ENCODE measurements around the gene TCF19.
"Not testable (repeated sequence)": the region's sequence is repeated elsewhere in the genome, so short reads cannot be mapped to it uniquely, and the experiment has no call there.

Gene TCF19

GRCh38 chr6:31163922-31164321, 5.5 kb downstream of the TCF19 start:
- no peak for DNase-seq

GRCh38 chr6:31164475-31165063, 6.2 kb downstream of the TCF19 start:
- not testable (repeated sequence) for DNase-seq

- DNase-seq, result not testable (repeated sequence)
Measured at GRCh38 chr6:31165064-31165832, 6.9 kb downstream of the TCF19 start.

DNA sequence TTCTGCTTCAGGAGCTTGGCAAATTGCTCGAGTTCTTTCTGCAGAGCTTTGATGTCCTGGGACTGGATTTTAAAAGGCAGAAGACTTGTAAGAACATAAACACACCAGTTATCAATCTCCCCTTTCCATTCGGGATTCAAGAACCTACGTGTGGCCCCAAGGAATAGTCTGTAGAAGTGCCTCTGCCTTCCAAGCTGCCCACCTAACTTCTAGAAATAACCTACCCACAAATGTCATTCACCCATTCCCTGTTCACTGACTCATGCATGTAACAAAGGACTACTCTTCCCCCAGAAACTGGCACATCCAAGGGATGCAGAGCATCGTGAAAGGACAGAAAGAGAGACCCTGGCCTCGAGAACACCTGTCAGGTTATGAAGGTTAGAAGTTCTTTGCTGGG, 7.6 kb downstream of the TCF19 start:
- no peak for DNase-seq

DNA sequence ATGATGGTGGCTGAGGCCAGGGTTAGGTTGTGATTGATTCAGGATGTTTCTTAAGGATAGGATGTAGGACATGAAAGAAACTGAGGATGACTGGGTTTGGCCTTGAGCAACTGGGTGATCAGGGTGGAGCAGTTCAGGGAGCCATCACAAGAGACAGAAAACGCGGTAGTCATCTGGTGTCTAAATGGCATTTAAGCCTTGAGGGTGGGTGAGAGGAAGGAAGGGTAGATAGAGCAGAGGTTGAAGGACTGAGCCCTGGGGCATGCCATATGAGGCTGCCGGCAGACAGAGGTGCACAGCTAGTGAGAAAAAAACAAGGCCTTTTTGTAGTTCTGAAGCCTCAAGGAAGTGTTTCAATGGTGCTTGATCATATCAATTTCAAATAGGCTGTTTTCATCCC, 10.2 kb downstream of the TCF19 start:
- DNase-seq, result no peak

DNA sequence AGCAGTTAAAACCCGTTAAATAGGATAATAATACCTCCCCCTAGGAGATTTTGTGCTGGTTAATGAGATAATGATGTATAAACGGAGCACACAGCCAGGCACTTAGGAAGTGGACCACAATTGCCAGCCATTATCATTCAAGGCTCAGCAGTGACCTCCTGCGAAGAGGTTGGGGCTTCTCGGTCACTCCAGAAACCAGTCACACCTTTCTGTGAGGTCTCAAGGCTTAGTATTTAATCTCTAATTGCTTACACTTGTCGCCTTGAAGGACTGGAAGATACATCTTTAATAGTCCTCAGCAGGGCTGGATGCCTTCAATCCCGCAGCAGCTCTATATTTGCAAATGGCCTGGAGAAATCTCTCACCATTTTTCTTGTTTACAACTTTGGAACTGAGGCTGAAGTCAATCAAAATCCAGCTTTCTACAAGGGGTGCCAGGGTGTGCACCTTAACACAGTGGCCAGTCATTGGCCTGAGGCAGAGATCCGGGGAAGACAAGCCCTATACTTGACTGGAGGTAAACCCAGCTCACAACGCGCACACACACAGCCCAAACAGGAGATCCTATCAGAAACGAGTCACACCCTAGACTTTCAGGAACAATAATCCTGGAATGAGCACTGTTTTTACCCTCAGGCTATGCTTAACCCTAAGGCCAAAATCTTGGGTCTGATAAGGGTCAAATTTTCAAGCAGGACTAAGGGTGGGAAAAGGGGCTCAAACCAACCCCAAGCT, 10.9 kb downstream of the TCF19 start:
- DNase-seq, result no peak

GRCh38 chr6:31169858-31170599, 11.6 kb downstream of the TCF19 start:
- DNase-seq, result not testable (repeated sequence)

- no peak for DNase-seq
Measured at GRCh38 chr6:31170600-31170881, 12.2 kb downstream of the TCF19 start, which contains the start of gene POU5F1. Gene POU5F1, minus strand, starts transcription at chr6:31170682. Its CDS starts 62 bp downstream, at chr6:31170620.

- DNase-seq, result no peak
Measured at GRCh38 chr6:31170987-31171671, 12.7 kb downstream of the TCF19 start.

- no peak for DNase-seq
Measured at GRCh38 chr6:31171931-31172905, 13.8 kb downstream of the TCF19 start.

- no peak for DNase-seq
Measured at GRCh38 chr6:31172973-31173384, 14.6 kb downstream of the TCF19 start.

GRCh38 chr6:31173406-31173805, 15.0 kb downstream of the TCF19 start:
- no peak for DNase-seq

DNA sequence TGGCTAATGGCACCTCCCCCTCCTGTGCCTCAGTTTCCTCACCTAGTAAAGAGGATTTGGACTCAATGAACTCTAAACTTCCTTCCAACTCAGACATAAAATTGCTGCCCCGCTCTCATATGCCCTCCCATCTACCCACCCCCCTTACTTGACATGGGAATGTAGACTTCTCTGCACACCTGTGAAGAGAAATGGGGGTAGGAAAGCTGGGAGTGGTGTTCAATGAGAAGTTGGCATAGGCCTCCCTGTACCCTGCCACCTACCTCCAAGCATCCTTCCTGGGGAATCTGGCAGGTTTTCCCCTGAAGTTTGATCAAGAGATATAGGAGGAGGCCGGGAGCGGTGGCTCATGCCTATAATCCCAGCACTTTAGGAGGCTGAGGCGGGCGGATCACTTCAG, 16.0 kb downstream of the TCF19 start:
- DNase-seq, result no peak

DNA sequence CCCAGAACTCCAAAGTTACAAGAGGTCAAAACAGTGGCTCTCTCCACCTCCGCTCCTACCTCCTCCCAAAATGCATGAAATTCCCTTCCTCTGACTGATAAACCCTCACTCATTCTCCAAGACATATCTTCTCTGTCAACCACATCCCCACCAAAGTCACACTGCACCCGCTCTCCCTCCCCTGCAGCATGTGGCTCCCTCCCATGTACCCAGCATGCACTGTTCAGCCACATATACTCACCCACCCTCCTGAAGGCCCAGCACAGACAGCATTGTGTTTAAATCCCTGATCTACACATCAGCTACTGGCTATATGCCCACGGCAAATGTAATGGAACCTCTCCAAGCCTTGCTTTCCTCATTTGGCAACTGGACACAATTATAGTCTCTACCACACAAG, 17.6 kb downstream of the TCF19 start:
- no peak for DNase-seq

DNA sequence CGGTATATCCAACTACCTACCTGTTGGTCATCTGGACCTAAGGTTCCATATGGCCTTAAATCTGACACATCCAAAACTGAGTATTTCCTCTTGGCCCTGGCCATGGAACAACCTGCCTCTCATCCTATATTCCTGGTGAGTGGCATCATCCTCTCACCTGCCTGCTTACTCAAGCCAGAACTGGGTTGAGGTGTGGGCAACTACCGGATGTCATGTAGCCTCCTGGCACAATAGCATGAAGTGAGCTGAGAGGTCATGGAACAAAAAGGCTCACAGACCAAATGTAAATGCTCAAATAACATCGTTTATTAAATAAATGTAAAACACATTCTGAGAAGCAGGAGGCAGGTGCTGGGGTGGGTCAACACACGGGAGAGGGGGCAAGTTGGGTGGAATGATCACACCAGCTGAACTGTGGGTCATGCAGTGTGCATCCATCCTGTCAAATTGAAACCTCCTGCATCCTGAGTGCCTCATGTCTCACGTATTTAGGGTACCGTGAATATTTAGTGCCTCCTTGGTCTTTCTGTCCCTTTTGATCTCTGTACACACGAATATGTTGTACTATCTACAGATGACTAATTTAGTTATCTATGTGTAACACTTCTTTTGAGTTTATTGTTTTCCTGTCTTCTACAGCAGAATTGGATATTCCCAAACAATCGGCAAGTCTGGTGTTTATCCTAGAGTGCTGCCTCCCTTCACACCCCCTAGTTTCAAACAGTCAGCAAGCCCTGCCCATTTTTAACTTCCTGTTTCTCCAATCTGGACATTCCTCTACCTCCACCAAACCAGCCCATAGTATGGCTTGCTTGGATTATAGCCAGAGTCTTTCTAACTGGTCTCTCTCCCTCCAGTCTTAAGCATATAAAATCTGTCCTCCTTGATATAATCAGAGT, 20.0 kb downstream of the TCF19 start:
- DNase-seq, result no peak

DNA sequence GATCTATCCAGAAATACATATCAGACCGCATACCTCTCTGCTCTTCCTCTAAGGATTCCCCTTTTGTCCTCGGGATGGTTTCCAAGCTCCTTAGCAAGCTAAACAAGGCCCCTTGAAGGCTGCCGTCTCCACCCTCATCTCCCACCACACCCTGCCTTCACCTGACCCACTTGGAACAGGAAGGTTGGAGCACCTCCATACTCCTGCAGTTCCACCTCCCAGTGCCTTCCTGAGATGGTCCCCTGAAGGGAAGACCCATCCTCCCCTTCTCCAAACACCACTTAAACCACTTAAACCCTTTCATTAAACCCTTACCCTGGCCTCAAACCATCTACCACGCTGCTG, 20.6 kb downstream of the TCF19 start:
- DNase-seq, result no peak

GRCh38 chr6:31179896-31180295, 21.5 kb downstream of the TCF19 start:
- no peak for DNase-seq

GRCh38 chr6:31180500-31180899, 22.1 kb downstream of the TCF19 start:
- no peak for DNase-seq

- not testable (repeated sequence) for DNase-seq
Measured at GRCh38 chr6:31183287-31183686, 24.9 kb downstream of the TCF19 start.

GRCh38 chr6:31183859-31184258, 25.5 kb downstream of the TCF19 start:
- not testable (repeated sequence) for DNase-seq

DNA sequence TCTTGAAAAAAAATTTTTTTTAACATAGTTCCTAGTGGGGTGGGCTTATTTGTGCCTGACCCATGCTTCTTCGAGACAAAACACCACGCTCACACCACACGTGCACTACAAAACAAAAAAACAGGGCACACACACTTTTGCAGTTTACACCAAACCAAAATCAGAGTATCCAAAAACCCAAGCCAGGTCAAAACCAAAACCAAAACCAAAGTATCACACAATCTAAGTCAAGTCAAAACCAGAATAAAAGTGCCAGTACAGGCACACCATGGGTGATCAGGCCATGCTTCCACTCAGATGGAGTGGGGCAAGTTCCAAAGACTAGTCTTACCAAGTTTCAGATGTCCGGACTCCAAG, 27.3 kb downstream of the TCF19 start:
- not testable (repeated sequence) for DNase-seq

Data from NCI-H1436 treated with DMSO at 0.1 percent for 48 hours (cell line).